Esophagus squamous epithelium (tissue), 4 donors: ENCODE data around the gene TUBA4B.

ENCODE experiments used
- POLR2A ChIP-seq, 4 donors: fragments of 450-650 bp; IDR thresholded peaks; one replicate each; pipeline ENCODE4 v1.6.1; 2017; ENCODE audit warnings: antibody characterized with exemption in 4 of 4, mild to moderate bottlenecking in 4 of 4, moderate library complexity in 3 of 4
- TF ChIP-seq, protein P1 (sequence below), 6 experiments: fragments of 450-650 bp in 4 of 6; fragments of 200-600 bp in 2 of 6; sonication (generic) in 2 of 6; IDR thresholded peaks; one replicate each; pipeline ENCODE4 v1.5.1; 2016 to 2019; ENCODE audit warnings: antibody characterized with exemption in 6 of 6, mild to moderate bottlenecking in 4 of 6, moderate library complexity in 4 of 6

DNA sequence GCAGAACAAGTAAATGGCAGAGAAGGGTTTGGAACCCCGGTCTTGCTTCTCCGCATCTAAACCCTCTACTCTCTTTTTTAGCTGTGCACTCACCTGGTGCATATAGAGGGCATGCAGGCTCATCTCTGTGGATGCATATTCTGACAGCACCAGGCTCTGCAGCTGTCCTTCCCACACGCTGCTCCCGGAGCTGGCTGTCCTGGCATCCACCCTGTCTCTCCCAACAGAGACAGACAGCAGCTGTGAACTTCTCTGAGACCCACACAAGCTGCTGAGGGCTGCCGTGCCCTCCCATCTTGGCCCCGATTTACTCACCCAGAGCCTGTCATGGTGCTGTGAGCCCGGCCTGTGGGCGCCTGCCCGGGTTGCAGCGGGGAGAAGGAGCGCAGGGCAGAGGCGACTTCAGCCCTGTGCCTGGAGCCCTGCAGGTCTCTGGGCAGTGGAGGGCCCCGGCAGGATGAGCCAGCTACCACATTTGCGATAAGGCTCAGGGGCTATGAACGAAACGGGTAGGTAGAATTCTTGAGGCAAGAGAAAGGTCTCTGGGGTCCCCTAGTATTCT lies 31.0 kb upstream of the TUBA4B start:
- TF ChIP-seq POLR2A (IDR thresholded peaks at IDR 0.05), result no peak
- TF ChIP-seq, protein P1, sequence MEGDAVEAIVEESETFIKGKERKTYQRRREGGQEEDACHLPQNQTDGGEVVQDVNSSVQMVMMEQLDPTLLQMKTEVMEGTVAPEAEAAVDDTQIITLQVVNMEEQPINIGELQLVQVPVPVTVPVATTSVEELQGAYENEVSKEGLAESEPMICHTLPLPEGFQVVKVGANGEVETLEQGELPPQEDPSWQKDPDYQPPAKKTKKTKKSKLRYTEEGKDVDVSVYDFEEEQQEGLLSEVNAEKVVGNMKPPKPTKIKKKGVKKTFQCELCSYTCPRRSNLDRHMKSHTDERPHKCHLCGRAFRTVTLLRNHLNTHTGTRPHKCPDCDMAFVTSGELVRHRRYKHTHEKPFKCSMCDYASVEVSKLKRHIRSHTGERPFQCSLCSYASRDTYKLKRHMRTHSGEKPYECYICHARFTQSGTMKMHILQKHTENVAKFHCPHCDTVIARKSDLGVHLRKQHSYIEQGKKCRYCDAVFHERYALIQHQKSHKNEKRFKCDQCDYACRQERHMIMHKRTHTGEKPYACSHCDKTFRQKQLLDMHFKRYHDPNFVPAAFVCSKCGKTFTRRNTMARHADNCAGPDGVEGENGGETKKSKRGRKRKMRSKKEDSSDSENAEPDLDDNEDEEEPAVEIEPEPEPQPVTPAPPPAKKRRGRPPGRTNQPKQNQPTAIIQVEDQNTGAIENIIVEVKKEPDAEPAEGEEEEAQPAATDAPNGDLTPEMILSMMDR (IDR thresholded peaks at IDR 0.05), result no peak
